ENCODE results near the gene MS4A7. TPM values are rescaled to one million over a fixed set of nuclear protein-coding genes. Genes with fewer than 3 reads are reported as not detected.
"Not testable (repeated sequence)": the region's sequence is repeated elsewhere in the genome, so short reads cannot be mapped to it uniquely, and the experiment has no call there.

The MS4A7 gene
- total and polyA plus RNA-seq, 9 donors = 3.2 to 13.7 (median 8.0) TPM

DNA sequence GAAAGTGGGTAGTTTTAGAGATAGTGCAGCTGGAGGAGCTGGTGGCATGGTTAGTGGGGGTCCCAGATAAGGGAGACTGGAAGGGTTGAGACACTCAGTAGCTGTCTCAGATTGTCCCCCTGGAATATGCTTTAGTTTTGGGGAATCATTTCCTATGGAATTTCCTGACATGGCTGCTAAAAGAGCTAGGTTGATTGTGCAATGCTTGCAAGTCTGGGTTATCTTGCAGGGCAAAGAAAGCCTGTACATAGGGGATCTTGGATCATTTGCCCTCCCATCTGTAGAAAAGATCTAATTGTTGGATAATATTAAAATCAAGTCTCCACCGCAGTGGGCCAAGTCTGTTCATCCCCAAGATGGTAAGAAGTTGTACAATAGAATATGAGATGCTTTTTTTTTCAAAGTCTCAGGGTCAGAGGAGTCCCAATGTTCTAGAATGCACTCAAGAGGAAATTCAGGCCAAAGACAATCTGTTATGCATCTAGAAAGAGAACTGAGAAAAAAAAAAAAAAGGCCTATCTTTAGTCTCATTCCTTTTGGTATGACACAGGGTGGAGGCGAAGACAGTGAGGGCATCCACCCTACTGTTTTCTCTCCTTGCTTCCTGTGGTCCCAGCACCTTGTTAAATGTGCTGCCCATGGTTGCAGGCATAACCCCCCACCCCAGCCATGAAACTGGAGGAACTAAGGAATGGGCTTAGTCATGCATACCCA, 31.1 kb upstream of the MS4A7 start:
- no peaks in the 10 kb centered on the region for H3K9me3 ChIP-seq (replicated peaks; ENCODE audit: control insufficient read depth, low read depth, low read length)
- no peaks in the 10 kb centered on the region for H3K4me1 ChIP-seq (ENCODE audit: control insufficient read depth, insufficient read depth, low read length)
- no peaks in the 10 kb centered on the region for H3K27me3 ChIP-seq (ENCODE audit: control insufficient read depth, insufficient read depth, low read length)
- no peak overlapping the region for H3K27ac ChIP-seq (ENCODE audit: low read length)
- H3K4me3 ChIP-seq (ENCODE audit: low read length) = no peak overlapping the region
- no peak for DNase-seq
- H3K36me3 ChIP-seq (ENCODE audit: control insufficient read depth, insufficient read depth, low read length) = no peaks in the 10 kb centered on the region
- WGBS (ENCODE audit: insufficient coverage) = 100% methylated on average over 2 of the region's 2 CpGs

- peak; percentile 20 for DNase-seq
- H3K27me3 ChIP-seq (ENCODE audit: control insufficient read depth, insufficient read depth, low read length) = no peaks in the 10 kb centered on the region
- H3K4me1 ChIP-seq (ENCODE audit: control insufficient read depth, insufficient read depth, low read length) = no peaks in the 10 kb centered on the region
- no peaks in the 10 kb centered on the region for H3K9me3 ChIP-seq (replicated peaks; ENCODE audit: control insufficient read depth, low read depth, low read length)
- H3K36me3 ChIP-seq (ENCODE audit: control insufficient read depth, insufficient read depth, low read length) = no peaks in the 10 kb centered on the region
- H3K4me3 ChIP-seq (ENCODE audit: low read length) = no peak overlapping the region
- no peak overlapping the region for H3K27ac ChIP-seq (ENCODE audit: low read length)
- WGBS (ENCODE audit: insufficient coverage) = 63% methylated on average over 1 of the region's 2 CpGs
Measured at GRCh38 chr11:60348116-60348515, 30.2 kb upstream of the MS4A7 start.

GRCh38 chr11:60349990-60350389, 28.3 kb upstream of the MS4A7 start:
- no peaks in the 10 kb centered on the region for H3K4me1 ChIP-seq (ENCODE audit: control insufficient read depth, insufficient read depth, low read length)
- H3K4me3 ChIP-seq (ENCODE audit: low read length) = no peak overlapping the region
- no peaks in the 10 kb centered on the region for H3K36me3 ChIP-seq (ENCODE audit: control insufficient read depth, insufficient read depth, low read length)
- no peak overlapping the region for H3K27ac ChIP-seq (ENCODE audit: low read length)
- no peaks in the 10 kb centered on the region for H3K9me3 ChIP-seq (replicated peaks; ENCODE audit: control insufficient read depth, low read depth, low read length)
- DNase-seq = peak; percentile 45
- no peaks in the 10 kb centered on the region for H3K27me3 ChIP-seq (ENCODE audit: control insufficient read depth, insufficient read depth, low read length)
- 79% methylated on average over 1 of the region's 1 CpG for WGBS (ENCODE audit: insufficient coverage)

- Histone ChIP-seq H3K27ac (ENCODE audit: low read length) (no peak overlapping the region), H3K4me3 (ENCODE audit: low read length) (no peak overlapping the region), H3K36me3 (ENCODE audit: control insufficient read depth, insufficient read depth, low read length) (no peaks in the 10 kb centered on the region), H3K27me3 (ENCODE audit: control insufficient read depth, insufficient read depth, low read length) (no peaks in the 10 kb centered on the region), H3K9me3 (replicated peaks; ENCODE audit: control insufficient read depth, low read depth, low read length) (peaks cover 6% of the 10 kb centered on the region), H3K4me1 (ENCODE audit: control insufficient read depth, insufficient read depth, low read length) (no peaks in the 10 kb centered on the region)
- WGBS (ENCODE audit: insufficient coverage) = no CpG with 5 or more reads among the region's 2 CpGs
- peak; percentile 12 for DNase-seq
Measured at GRCh38 chr11:60357771-60358170, 20.6 kb upstream of the MS4A7 start.

GRCh38 chr11:60360621-60361020, 17.7 kb upstream of the MS4A7 start:
- Histone ChIP-seq H3K27me3 (ENCODE audit: control insufficient read depth, insufficient read depth, low read length) (no peaks in the 10 kb centered on the region), H3K9me3 (replicated peaks; ENCODE audit: control insufficient read depth, low read depth, low read length) (peaks cover 6% of the 10 kb centered on the region), H3K4me1 (ENCODE audit: control insufficient read depth, insufficient read depth, low read length) (no peaks in the 10 kb centered on the region), H3K36me3 (ENCODE audit: control insufficient read depth, insufficient read depth, low read length) (no peaks in the 10 kb centered on the region), H3K4me3 (ENCODE audit: low read length) (no peak overlapping the region), H3K27ac (ENCODE audit: low read length) (no peak overlapping the region)
- no peak for DNase-seq
- 82% methylated on average over 3 of the region's 4 CpGs for WGBS (ENCODE audit: insufficient coverage)

- Histone ChIP-seq H3K4me3 (ENCODE audit: low read length) (no peak overlapping the region), H3K27me3 (ENCODE audit: control insufficient read depth, insufficient read depth, low read length) (no peaks in the 10 kb centered on the region), H3K27ac (ENCODE audit: low read length) (no peak overlapping the region), H3K36me3 (ENCODE audit: control insufficient read depth, insufficient read depth, low read length) (no peaks in the 10 kb centered on the region), H3K4me1 (ENCODE audit: control insufficient read depth, insufficient read depth, low read length) (no peaks in the 10 kb centered on the region), H3K9me3 (replicated peaks; ENCODE audit: control insufficient read depth, low read depth, low read length) (peaks cover 6% of the 10 kb centered on the region)
- DNase-seq = no peak
- WGBS (ENCODE audit: insufficient coverage) = no CpG with 5 or more reads among the region's 1 CpG
Measured at GRCh38 chr11:60362241-60362640, 16.1 kb upstream of the MS4A7 start.

DNA sequence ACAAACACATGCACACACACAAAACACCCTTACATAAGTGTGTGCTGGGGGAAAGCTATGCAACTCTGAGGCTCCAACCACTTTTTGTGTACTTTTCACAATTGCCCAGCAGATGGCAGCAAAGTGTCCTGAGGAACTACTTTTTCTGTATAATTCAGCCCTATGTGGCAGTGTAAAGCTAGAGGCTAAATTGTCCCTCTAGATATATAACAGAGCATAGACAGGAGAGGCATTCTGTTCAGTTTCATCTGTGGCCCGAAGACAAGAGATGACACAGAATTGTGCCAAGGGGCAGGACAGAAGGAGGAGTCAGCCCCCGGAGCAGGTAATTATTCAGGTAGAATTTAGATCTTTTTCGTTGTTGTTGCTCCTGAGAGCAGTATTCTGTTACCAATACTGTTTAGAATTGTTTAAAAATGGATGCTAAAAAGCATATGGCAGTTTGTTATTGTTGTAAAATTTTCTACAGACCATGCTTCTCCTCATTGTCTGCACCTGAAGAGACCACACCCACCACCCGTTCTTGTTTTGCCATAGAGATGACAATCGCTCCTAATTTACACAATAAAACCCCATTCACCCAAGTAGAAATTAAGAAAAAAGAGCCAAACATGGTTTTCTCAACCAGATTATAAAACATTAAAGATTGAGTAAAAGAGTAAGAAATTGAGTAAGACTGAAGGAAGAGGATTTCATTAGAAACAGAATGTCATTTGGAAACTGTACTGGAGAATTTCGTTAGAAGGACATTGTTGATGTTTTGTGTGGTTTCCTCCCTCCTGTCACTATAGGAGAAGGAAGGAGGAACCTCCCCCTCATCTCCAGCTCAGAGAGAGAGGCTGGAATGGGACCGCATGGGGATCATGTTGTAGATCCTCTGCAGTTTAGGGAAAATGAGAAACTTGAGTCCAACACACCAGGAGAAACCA, 14.5 kb upstream of the MS4A7 start:
- H3K9me3 ChIP-seq (replicated peaks; ENCODE audit: control insufficient read depth, low read depth, low read length) = peaks cover 6% of the 10 kb centered on the region
- no peaks in the 10 kb centered on the region for H3K4me1 ChIP-seq (ENCODE audit: control insufficient read depth, insufficient read depth, low read length)
- H3K36me3 ChIP-seq (ENCODE audit: control insufficient read depth, insufficient read depth, low read length) = no peaks in the 10 kb centered on the region
- H3K4me3 ChIP-seq (ENCODE audit: low read length) = no peak overlapping the region
- H3K27me3 ChIP-seq (ENCODE audit: control insufficient read depth, insufficient read depth, low read length) = no peaks in the 10 kb centered on the region
- DNase-seq = peak; percentile 84
- no peak overlapping the region for H3K27ac ChIP-seq (ENCODE audit: low read length)
- no CpG with 5 or more reads among the region's 7 CpGs for WGBS (ENCODE audit: insufficient coverage)

DNA sequence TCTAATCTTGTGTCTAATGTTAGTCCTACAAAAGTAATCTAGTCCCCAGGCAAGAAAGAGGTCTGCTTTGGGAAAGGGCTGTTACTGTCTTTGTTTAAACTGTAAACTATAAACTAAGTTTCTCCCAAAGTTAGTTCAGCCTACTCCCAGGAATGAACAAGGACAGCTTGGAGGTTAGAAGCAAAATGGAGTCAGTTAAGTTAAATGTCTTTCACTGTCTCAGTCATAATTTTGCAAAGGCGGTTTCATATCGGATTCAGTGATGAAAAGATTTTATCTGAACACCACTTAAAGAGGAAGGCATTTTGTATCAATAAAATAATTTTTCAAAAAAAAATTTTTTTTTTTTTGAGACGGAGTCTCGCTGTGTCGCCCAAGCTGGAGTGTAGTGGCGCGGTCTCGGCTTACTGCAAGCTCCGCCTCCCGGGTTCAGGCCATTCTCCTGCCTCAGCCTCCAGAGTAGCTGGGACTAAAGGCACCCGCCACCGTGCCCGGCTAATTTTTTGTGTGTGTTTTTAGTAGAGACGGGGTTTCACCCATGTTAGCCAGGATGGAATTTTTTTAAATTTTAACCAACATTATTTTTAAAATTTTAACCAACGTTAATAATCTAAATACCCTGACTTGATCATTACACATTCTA, 11.9 kb upstream of the MS4A7 start:
- H3K27ac ChIP-seq (ENCODE audit: low read length); DNase-seq; H3K9me3 ChIP-seq (replicated peaks; ENCODE audit: control insufficient read depth, low read depth, low read length); H3K27me3 ChIP-seq (ENCODE audit: control insufficient read depth, insufficient read depth, low read length); H3K4me1 ChIP-seq (ENCODE audit: control insufficient read depth, insufficient read depth, low read length); H3K36me3 ChIP-seq (ENCODE audit: control insufficient read depth, insufficient read depth, low read length); H3K4me3 ChIP-seq (ENCODE audit: low read length): not testable (repeated sequence)
- WGBS (ENCODE audit: insufficient coverage) = 94% methylated on average over 7 of the region's 15 CpGs

- Histone ChIP-seq H3K9me3 (replicated peaks; ENCODE audit: control insufficient read depth, low read depth, low read length) (no peaks in the 10 kb centered on the region), H3K4me1 (ENCODE audit: control insufficient read depth, insufficient read depth, low read length) (no peaks in the 10 kb centered on the region), H3K27me3 (ENCODE audit: control insufficient read depth, insufficient read depth, low read length) (no peaks in the 10 kb centered on the region), H3K4me3 (ENCODE audit: low read length) (no peak overlapping the region), H3K36me3 (ENCODE audit: control insufficient read depth, insufficient read depth, low read length) (no peaks in the 10 kb centered on the region), H3K27ac (ENCODE audit: low read length) (no peak overlapping the region)
- no peak for DNase-seq
- 0% methylated on average over 1 of the region's 2 CpGs for WGBS (ENCODE audit: insufficient coverage)
Measured at GRCh38 chr11:60367009-60367408, 11.3 kb upstream of the MS4A7 start.

- no peaks in the 10 kb centered on the region for H3K27me3 ChIP-seq (ENCODE audit: control insufficient read depth, insufficient read depth, low read length)
- H3K36me3 ChIP-seq (ENCODE audit: control insufficient read depth, insufficient read depth, low read length) = no peaks in the 10 kb centered on the region
- no peaks in the 10 kb centered on the region for H3K9me3 ChIP-seq (replicated peaks; ENCODE audit: control insufficient read depth, low read depth, low read length)
- 90% methylated on average over 19 of the region's 19 CpGs for WGBS (ENCODE audit: insufficient coverage)
- H3K4me1 ChIP-seq (ENCODE audit: control insufficient read depth, insufficient read depth, low read length) = no peaks in the 10 kb centered on the region
- no peak for DNase-seq
- no peak overlapping the region for H3K27ac ChIP-seq (ENCODE audit: low read length)
- no peak overlapping the region for H3K4me3 ChIP-seq (ENCODE audit: low read length)
Measured at GRCh38 chr11:60367896-60368295, 10.4 kb upstream of the MS4A7 start.

All from muscle of leg (tissue), 11 donors.